HepG2 (cell line): ENCODE data around the gene SEC14L1. TPM values are rescaled to one million over a fixed set of nuclear protein-coding genes. Genes with fewer than 3 reads are reported as not detected.

Source experiments
- CCDC6 ChIP-seq: sonication (generic); formaldehyde crosslinking; IDR thresholded peaks from 2 replicates; pipeline ENCODE4 v1.8.1; 2022; ENCODE audit warnings: mild to moderate bottlenecking, missing genetic modification reagents, moderate library complexity
- HNF4A ChIP-seq: sonication (generic); formaldehyde crosslinking; IDR thresholded peaks from 2 replicates; pipeline ENCODE4 v1.4.0; 2020; ENCODE audit warnings: missing genetic modification reagents
- HOXA3 ChIP-seq: sonication (generic); formaldehyde crosslinking; IDR thresholded peaks from 2 replicates; pipeline ENCODE4 v1.5.0; 2020; ENCODE audit warnings: missing genetic modification reagents
- IKZF4 ChIP-seq: sonication (generic); formaldehyde crosslinking; IDR thresholded peaks from 2 replicates; pipeline ENCODE4 v1.5.1; 2020; ENCODE audit warnings: borderline replicate concordance, mild to moderate bottlenecking, low read depth, missing genetic modification reagents; ENCODE audit errors: not compliant biosample characterization
- MXI1 ChIP-seq: IDR thresholded peaks from 3 replicates; pipeline ENCODE4 v1.6.1; 2012; ENCODE audit warnings: low read depth, low read length, inconsistent platforms, borderline replicate concordance
- NFIC ChIP-seq: IDR thresholded peaks from 2 replicates; pipeline ENCODE4 v1.6.1; 2012; ENCODE audit warnings: mild to moderate bottlenecking, low read length, inconsistent platforms
- REPIN1 ChIP-seq: sonication (generic); formaldehyde crosslinking; IDR thresholded peaks from 2 replicates; pipeline ENCODE4 v1.8.0; 2022; ENCODE audit warnings: missing genetic modification reagents, low read depth, mild to moderate bottlenecking, borderline replicate concordance
- TARDBP ChIP-seq: sonication (generic); formaldehyde crosslinking; IDR thresholded peaks from 2 replicates; pipeline ENCODE4 v1.8.0; 2022; ENCODE audit warnings: mild to moderate bottlenecking, missing genetic modification reagents
- TGIF2 ChIP-seq: IDR thresholded peaks from 2 replicates; pipeline ENCODE4 v1.6.1; 2016; ENCODE audit warnings: control low read depth, missing compliant biosample characterization
- ZBTB38 ChIP-seq: sonication (generic); formaldehyde crosslinking; IDR thresholded peaks from 2 replicates; pipeline ENCODE4 v1.5.1; 2020; ENCODE audit warnings: mild to moderate bottlenecking, missing genetic modification reagents
- ZNF230 ChIP-seq: sonication (generic); formaldehyde crosslinking; IDR thresholded peaks from 2 replicates; pipeline ENCODE4 v1.4.0; 2020; ENCODE audit warnings: mild to moderate bottlenecking, missing genetic modification reagents
- ZNF263 ChIP-seq: sonication (generic); formaldehyde crosslinking; IDR thresholded peaks from 2 replicates; pipeline ENCODE4 v1.4.0; 2020; ENCODE audit warnings: missing genetic modification reagents
- ZNF839 ChIP-seq: sonication (generic); formaldehyde crosslinking; IDR thresholded peaks from 2 replicates; pipeline ENCODE4 v1.4.0; 2020; ENCODE audit warnings: missing genetic modification reagents, mild to moderate bottlenecking, borderline replicate concordance
- ZSCAN20 ChIP-seq: sonication (generic); formaldehyde crosslinking; IDR thresholded peaks from 2 replicates; pipeline ENCODE4 v1.4.0; 2020; ENCODE audit warnings: missing genetic modification reagents, mild to moderate bottlenecking, borderline replicate concordance
- polyA plus RNA-seq, 8 experiments: library from polyadenylated mRNA; depleted of rRNA in 3 of 8; stranded (reverse) in 7 of 8; unstranded in 1 of 8; fragments of >200 nt; fragmentation: Illumina TruSeq in 4 of 8; extraction: Trizol in 4 of 8; gene quantifications; 2 replicates each; pipeline versions ENCODE4 v1.2.1 to v1.2.3, GENCODE V29; 2011 to 2016; ENCODE audit warnings: low read depth in 4 of 8, missing spikeins in 1 of 8, mixed read lengths in 1 of 8; ENCODE audit not compliant: insufficient read depth in 1 of 8
- total RNA-seq, 5 experiments: library from RNA; depleted of rRNA; stranded (reverse); fragments of >200 nt; fragmentation: Illumina TruSeq; extraction: Trizol; gene quantifications; 2 replicates each; pipeline ENCODE4 v1.2.3, GENCODE V29; 2016; ENCODE audit warnings: low read depth in 1 of 5
- TF ChIP-seq, protein P1 (sequence below): sonication (generic); formaldehyde crosslinking; IDR thresholded peaks from 2 replicates; pipeline ENCODE4 v1.8.1; 2023; ENCODE audit warnings: missing genetic modification reagents, inconsistent platforms, borderline replicate concordance
- TF ChIP-seq, protein P2 (sequence below): IDR thresholded peaks from 2 replicates; pipeline ENCODE4 v1.6.1; 2018; ENCODE audit warnings: missing genetic modification reagents
- TF ChIP-seq, protein P3 (sequence below): sonication (generic); formaldehyde crosslinking; IDR thresholded peaks from 2 replicates; pipeline ENCODE4 v1.4.0; 2020; ENCODE audit warnings: missing genetic modification reagents, low read depth, mild to moderate bottlenecking, borderline replicate concordance
- TF ChIP-seq, protein P4 (sequence below): sonication (generic); formaldehyde crosslinking; IDR thresholded peaks from 2 replicates; pipeline ENCODE4 v1.5.1; 2020; ENCODE audit warnings: mild to moderate bottlenecking, moderate library complexity, missing genetic modification reagents
- TF ChIP-seq, protein P5 (sequence below): sonication (generic); formaldehyde crosslinking; IDR thresholded peaks from 2 replicates; pipeline ENCODE4 v1.5.1; 2020; ENCODE audit warnings: mild to moderate bottlenecking, missing genetic modification reagents
- TF ChIP-seq, protein P6 (sequence below): sonication (generic); formaldehyde crosslinking; IDR thresholded peaks from 2 replicates; pipeline ENCODE4 v1.8.0; 2022; ENCODE audit warnings: mild to moderate bottlenecking, missing genetic modification reagents, borderline replicate concordance

The SEC14L1 gene
- total and polyA plus RNA-seq, 2 of the 13 experiments (the other 11 are each of a cell fraction or from before 2014, with no cell fraction given), result 26.3 to 43.9 TPM

DNA sequence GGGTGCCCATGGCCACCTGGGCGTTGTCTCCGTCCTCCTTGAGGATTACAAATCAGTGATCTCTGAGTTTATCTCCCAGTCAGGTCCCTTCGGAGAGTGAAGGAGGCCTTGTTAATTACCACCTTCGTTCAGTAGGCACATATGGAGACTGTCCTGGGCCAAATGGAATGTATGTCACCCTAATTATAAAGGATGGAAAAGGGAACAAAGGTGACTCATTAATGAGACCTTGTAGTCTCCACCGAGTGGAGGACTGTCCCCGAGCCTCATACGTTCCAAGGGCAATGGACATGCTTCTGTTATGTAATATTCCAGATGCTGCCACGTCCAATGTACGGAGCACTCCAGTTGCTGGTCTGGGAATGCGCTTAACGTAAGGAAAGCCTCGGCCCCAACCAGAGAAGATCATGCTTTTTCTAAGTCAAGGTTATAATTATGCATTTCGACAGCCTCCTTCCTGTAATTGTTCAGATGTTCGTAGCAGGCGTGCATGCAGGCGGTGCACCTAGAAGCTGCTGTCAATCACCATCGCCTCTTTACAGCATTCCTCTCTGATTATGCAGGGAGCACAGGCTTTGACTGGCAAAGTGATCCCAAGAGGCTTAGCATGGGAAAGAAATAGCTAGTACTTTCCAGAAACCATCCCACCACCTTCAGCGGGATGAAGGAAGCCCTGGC is 22.4 kb upstream of the SEC14L1 start (continued):
- TF ChIP-seq IKZF4 (CRISPR knock-in tag) (no peak), ZNF230 (CRISPR knock-in tag) (no peak), MXI1 (no peak), TGIF2 (no peak), CCDC6 (CRISPR knock-in tag) (no peak), NFIC (no peak), ZBTB38 (CRISPR knock-in tag) (peak; percentile 69), HOXA3 (0 out of 2 replicates have a peak, but pooled peaks have one; percentile 17), ZNF263 (peak; percentile 55), TARDBP (CRISPR knock-in tag) (0 out of 2 replicates have a peak, but pooled peaks have one; percentile 47), ZSCAN20 (no peak), REPIN1 (CRISPR knock-in tag) (no peak), ZNF839 (CRISPR knock-in tag) (no peak), HNF4A (CRISPR knock-in tag) (0 out of 2 replicates have a peak, but pooled peaks have one; percentile 7)
- TF ChIP-seq, protein P1, sequence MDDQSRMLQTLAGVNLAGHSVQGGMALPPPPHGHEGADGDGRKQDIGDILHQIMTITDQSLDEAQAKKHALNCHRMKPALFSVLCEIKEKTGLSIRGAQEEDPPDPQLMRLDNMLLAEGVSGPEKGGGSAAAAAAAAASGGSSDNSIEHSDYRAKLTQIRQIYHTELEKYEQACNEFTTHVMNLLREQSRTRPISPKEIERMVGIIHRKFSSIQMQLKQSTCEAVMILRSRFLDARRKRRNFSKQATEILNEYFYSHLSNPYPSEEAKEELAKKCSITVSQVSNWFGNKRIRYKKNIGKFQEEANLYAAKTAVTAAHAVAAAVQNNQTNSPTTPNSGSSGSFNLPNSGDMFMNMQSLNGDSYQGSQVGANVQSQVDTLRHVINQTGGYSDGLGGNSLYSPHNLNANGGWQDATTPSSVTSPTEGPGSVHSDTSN (CRISPR knock-in tag), result no peak
- TF ChIP-seq, protein P2, sequence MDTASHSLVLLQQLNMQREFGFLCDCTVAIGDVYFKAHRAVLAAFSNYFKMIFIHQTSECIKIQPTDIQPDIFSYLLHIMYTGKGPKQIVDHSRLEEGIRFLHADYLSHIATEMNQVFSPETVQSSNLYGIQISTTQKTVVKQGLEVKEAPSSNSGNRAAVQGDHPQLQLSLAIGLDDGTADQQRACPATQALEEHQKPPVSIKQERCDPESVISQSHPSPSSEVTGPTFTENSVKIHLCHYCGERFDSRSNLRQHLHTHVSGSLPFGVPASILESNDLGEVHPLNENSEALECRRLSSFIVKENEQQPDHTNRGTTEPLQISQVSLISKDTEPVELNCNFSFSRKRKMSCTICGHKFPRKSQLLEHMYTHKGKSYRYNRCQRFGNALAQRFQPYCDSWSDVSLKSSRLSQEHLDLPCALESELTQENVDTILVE, result no peak
- TF ChIP-seq, protein P3, sequence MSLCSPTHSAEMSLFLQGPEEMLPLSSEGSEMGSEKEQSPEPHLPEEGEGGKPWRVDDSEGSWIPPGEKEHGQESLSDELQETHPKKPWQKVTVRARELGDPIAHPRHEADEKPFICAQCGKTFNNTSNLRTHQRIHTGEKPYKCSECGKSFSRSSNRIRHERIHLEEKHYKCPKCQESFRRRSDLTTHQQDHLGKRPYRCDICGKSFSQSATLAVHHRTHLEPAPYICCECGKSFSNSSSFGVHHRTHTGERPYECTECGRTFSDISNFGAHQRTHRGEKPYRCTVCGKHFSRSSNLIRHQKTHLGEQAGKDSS (CRISPR knock-in tag), result no peak
- TF ChIP-seq, protein P4, sequence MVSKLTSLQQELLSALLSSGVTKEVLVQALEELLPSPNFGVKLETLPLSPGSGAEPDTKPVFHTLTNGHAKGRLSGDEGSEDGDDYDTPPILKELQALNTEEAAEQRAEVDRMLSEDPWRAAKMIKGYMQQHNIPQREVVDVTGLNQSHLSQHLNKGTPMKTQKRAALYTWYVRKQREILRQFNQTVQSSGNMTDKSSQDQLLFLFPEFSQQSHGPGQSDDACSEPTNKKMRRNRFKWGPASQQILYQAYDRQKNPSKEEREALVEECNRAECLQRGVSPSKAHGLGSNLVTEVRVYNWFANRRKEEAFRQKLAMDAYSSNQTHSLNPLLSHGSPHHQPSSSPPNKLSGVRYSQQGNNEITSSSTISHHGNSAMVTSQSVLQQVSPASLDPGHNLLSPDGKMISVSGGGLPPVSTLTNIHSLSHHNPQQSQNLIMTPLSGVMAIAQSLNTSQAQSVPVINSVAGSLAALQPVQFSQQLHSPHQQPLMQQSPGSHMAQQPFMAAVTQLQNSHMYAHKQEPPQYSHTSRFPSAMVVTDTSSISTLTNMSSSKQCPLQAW (CRISPR knock-in tag), result no peak
- TF ChIP-seq, protein P5, sequence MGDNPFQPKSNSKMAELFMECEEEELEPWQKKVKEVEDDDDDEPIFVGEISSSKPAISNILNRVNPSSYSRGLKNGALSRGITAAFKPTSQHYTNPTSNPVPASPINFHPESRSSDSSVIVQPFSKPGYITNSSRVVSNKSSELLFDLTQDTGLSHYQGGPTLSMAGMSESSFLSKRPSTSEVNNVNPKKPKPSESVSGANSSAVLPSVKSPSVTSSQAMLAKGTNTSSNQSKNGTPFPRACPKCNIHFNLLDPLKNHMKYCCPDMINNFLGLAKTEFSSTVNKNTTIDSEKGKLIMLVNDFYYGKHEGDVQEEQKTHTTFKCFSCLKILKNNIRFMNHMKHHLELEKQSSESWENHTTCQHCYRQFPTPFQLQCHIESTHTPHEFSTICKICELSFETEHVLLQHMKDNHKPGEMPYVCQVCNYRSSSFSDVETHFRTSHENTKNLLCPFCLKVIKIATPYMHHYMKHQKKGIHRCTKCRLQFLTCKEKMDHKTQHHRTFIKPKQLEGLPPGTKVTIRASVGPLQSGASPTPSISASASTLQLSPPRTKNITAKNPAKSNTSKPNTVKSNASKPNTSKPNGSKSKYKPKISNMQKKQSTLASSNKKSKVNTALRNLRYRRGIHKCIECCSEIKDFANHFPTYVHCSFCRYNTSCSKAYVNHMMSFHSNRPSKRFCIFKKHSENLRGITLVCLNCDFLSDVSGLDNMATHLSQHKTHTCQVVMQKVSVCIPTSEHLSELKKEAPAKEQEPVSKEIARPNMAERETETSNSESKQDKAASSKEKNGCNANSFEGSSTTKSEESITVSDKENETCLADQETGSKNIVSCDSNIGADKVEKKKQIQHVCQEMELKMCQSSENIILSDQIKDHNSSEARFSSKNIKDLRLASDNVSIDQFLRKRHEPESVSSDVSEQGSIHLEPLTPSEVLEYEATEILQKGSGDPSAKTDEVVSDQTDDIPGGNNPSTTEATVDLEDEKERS (CRISPR knock-in tag), result no peak
- TF ChIP-seq, protein P6, sequence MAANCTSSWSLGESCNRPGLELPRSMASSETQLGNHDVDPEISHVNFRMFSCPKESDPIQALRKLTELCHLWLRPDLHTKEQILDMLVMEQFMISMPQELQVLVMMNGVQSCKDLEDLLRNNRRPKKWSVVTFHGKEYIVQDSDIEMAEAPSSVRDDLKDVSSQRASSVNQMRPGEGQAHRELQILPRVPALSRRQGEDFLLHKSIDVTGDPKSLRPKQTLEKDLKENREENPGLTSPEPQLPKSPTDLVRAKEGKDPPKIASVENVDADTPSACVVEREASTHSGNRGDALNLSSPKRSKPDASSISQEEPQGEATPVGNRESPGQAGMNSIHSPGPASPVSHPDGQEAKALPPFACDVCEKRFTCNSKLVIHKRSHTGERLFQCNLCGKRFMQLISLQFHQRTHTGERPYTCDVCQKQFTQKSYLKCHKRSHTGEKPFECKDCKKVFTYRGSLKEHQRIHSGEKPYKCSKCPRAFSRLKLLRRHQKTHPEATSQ (CRISPR knock-in tag), result peak; percentile 64; the same call in 1 of the 2 replicates
